GM18508 (cell line): ENCODE data around the gene CTNNA2.
"Not testable (repeated sequence)": the region's sequence is repeated elsewhere in the genome, so short reads cannot be mapped to it uniquely, and the experiment has no call there.

Experiments used
- ATAC-seq: cut with Tn5 transposase; IDR thresholded peaks from one replicate; pipeline ENCODE4 v1.9.1; 2021; ENCODE audit warnings: moderate number of reproducible peaks; ENCODE audit not compliant: insufficient read depth, unreplicated experiment

Gene CTNNA2

DNA sequence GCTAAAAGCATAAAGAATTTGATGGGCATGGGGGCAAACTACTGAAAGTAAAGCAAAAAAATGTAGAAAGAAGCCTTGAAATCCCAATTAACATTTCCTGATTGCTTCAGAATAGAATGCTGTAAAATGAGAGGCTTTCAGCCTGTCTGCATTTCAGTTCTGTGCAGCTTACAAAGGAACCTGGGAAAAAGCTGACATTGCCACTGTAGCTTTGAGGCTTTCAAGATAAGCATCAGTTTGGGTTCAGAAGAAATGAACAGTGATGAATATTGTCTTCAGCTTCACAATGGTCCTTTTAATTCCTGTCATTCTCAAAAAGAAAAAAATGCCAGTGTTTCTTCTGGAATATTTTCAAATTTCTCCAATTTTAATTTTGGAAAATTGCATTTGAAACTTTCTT, 549.0 kb downstream of the CTNNA2 start:
- no peak for ATAC-seq

- ATAC-seq, result no peak
Measured at GRCh38 chr2:80062298-80062697, 549.4 kb downstream of the CTNNA2 start.

DNA sequence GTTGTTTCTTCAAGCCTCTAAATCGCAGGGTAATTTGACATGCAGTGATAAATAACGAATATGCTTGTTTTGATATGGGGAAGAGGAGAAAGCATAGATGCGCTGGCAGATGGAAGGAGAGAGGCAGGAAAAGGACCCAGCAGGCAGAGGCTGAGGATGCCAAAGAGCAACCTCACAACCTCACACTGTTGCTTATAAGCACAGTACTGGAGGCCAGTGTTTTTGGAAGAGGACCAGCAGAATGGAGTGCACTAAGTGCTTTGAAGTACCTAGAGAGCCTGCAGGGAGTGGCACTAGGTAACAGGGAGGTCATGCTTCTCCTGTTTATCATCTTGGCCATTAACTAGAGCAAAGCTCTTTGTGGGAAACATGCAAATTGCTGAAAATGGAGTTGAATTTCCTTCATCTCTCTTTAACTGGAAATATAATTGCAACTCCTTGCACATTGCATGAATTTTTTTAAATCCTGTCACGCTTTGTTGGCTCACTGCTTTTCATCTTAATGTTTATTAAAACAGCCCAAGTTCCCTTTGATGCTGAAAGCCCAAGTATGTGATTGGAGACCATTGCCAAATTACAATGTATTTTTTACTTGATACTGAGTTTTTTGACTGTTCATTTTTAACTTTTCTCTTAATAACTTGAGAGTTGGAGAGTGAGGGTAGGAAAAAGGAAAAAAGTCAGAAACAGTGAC, 555.3 kb downstream of the CTNNA2 start:
- ATAC-seq, result no peak

DNA sequence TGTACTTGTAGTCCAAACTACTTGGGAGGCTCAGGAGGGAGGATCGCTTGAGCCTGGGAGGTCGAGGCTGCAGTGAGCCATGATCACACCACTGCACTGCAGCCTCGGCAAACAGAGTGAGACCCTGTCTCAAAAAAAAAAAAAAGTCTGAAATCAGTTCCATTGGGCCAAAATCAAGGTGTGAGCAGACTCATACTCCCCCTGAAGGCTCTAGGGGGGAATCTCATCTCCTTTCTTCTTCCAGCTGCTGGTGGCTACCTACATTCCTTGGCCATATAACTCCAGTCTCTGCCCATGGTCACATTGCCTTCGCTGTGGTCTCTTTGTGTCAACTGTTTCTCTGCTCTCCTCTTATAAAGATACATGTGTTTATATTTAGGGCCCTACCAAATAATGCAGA, 557.7 kb downstream of the CTNNA2 start:
- no peak for ATAC-seq

DNA sequence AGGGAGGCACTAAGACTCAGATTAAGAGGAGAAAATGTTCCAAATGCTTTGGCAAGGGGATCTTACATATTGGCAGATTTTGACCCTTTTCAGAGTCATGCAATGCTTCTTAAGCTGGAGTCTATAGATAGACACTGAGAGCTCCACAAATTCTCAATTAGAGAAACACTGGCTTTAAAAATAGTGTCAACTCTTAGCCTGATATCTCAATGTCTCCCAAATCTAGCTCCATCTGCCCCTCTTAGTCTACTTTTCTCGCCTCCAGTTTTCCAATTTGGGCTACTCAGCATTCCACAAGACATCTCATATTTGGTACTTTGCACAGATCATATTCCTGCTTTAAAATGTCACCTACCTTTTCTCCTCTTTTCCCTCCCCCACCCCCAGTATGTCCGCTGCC, 559.1 kb downstream of the CTNNA2 start:
- no peak for ATAC-seq

DNA sequence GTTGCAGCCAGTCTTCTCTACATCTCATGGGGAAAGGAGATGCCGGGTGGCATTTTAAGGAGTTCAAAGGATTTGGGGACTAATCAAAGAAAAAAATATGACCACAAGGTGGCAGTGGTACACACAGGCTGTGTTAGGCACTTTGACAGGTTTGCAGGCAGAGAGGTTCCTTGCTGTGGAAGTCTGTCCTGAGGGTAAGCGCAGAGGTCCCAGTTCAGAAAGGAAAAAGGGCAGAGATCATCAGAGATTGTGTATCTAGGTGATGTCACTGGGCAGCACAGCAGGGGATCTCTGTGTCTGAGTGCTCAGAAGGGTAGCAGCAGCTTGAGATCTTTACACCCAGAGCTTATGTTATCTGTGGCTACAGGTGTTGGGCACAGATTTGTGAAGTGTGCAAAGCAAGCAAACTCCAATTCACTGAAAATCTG, 560.3 kb downstream of the CTNNA2 start:
- peak; percentile 81 for ATAC-seq

DNA sequence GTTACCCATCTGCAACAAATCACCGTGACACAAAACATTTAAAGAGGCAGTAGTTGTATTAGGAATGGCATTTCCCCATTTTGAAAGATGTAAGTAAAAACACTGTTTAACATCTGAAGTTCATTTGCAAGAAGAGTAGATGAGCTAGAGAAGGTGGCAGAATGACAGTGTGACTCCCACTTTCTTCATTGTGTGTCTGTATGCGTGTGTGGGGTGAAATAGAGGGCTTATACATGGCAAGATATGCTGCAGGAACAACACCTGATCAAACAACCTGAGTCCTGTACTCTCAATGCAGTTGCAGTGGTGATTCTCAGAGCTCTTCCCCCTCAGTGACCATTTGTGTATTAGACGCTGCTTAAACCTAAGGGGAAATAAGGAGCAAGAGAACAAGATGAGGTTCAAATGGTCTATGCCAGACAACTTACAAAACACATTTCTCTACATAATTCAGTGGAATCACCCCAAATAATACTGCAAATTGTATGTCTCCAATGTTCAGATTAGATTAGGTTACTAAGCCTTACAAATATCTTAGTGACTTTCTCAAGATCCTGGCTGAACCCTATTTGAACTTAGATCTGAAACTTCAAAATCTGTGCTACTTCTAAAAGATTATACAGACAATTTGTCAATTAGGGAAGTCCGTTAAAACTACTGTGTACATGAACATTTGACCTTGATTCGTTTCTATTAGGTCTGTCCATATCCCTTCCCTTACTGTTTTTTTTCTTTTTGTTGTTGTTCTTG, 561.6 kb downstream of the CTNNA2 start:
- no peak for ATAC-seq

- ATAC-seq, result no peak
Measured at GRCh38 chr2:80075719-80076118, 562.9 kb downstream of the CTNNA2 start.

DNA sequence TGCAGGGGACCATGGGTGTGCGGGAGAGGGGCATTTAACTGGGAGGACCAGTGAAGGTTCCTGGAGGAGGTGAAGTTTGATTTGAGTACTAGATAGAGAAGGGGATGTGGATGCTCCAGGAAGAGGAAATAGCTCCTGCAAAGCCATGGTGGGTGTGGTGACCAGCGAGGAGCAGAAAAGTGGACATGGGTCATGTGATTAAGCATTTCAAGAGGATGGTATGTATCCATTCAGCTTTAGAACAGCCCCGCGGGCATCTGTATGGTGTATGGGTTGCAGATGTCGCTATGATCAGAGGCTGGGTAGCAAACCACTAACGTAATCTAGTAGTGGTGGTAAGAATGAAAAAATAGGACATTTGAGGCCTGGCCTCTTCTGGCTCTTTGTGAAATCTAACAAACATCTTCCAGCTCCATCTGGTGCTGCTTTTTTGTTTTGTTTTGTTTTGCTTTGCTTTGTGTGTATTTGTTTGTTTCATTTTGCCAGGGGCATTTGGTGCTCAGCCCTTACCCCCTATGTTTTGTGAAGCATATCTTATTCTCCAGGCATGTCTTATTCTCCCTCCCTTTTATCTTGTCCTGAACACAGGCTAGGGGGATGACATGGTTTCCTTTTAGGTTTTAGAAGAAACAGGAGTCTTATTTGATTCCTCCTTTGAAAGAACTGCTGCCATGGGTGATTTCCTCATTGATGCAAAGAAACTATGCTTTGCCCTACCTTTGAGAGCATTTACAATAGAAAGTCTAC, 565.6 kb downstream of the CTNNA2 start:
- ATAC-seq, result no peak

DNA sequence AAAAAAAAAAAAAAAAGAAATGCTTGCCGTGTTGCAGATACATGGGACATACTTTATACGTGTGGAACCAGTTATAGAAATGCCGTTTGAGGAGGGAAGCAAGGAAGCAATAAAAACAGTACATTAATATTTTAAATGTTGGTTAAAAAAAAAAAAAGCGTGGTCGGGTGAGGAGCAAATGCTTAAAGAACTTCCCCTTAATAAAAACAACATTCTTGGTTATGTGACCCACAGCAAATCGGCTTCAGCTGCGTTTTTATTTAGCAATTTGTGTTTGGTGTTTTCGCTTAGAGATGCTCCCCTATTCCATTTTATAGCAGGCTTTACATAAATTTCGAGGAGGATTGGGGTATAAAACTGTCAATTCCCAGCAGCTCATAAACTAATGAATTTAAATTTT, 568.1 kb downstream of the CTNNA2 start:
- ATAC-seq, result no peak

GRCh38 chr2:80086831-80087230, 574.0 kb downstream of the CTNNA2 start:
- no peak for ATAC-seq

- ATAC-seq, result no peak
Measured at GRCh38 chr2:80091237-80091636, 578.4 kb downstream of the CTNNA2 start.

DNA sequence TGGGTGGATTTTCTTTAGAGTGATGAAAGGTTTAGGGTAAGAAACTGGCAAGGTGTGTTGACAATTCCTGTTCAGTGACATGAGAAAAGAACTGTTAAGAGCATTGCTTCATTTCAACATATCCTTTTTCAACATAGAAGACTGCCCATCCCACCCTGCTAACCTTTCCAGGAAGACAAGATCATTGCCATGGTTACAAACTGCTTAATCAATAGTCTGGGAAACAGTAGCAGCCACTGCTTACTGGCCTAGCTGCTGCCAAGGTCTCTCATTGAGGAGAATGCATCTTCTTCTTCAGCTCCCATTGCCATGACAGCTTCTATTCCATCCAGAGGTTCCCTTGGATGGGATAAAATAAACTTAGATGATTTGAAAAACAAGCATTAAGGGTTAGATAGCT, 579.6 kb downstream of the CTNNA2 start:
- ATAC-seq, result no peak

GRCh38 chr2:80098503-80098902, 585.7 kb downstream of the CTNNA2 start:
- ATAC-seq, result not testable (repeated sequence)

- no peak for ATAC-seq
Measured at GRCh38 chr2:80102026-80102425, 589.2 kb downstream of the CTNNA2 start.

GRCh38 chr2:80105015-80105640, 592.3 kb downstream of the CTNNA2 start:
- no peak for ATAC-seq

DNA sequence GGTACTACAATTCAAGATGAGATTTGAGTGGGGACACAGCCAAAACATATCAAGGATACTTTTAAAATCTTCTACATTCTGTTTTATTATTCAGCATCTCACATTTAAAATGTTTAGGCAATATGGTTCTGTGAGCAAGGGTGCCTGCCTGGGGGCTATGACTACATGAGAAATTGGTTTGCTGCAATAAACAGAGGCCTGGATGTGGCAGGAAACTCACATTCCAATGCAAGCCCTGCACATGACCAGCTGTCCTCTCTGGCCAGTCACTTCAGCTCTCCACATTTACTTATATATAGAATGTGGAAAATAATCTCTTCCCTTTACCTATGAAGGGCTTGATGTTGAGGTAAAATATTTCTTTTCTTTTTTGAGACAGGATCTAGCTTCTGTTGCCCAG, 598.3 kb downstream of the CTNNA2 start:
- ATAC-seq, result no peak

- ATAC-seq, result no peak
Measured at GRCh38 chr2:80112790-80113189, 599.9 kb downstream of the CTNNA2 start.

DNA sequence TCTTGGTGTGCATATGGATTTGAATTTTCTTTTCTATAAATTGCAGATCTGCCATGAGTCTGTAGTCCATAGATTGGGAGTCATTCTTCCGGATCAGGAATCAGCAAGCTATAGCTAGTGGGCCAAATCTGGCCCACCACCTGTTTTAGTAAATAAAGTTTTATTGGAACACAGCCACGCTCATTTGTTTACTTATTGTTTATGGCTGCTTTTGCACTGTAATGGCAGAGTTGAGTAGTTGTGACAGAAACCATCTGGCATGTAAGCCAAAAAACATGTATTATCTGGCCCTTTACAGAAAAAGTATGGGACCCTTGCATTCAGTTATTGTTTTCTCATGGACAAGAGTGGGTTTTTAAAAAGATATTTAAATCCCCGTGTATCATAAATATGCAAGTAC, 600.5 kb downstream of the CTNNA2 start:
- no peak for ATAC-seq

DNA sequence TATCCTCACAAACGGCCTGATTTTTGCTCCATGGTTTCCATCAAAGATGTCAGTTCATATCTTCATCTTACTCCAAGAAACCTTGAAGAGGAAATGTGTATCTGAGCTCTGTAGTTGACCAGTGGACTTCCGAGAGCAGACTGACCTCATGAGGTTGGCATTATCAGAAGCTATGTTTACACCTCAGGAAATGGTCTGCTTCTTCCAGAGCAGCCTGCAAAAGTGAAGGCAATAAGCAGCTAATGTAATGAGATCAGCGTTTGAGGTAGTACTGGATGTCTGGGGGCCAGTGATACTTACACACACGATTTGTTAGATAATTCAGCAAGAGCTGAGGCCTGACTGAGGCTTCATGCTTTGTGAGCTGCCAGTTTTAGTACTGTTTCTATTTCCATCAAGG, 602.0 kb downstream of the CTNNA2 start:
- ATAC-seq, result no peak

- no peak for ATAC-seq
Measured at GRCh38 chr2:80117401-80117800, 604.5 kb downstream of the CTNNA2 start.
